GM12878 (cell line): Measurements from ENCODE around the gene MDM4. TPM values are rescaled to one million over a fixed set of nuclear protein-coding genes. Genes with fewer than 3 reads are reported as not detected.

ENCODE experiments used
- ATF2 ChIP-seq: IDR thresholded peaks from 2 replicates; pipeline ENCODE4 v1.6.1; 2012; ENCODE audit warnings: low read length, inconsistent platforms
- IKZF1 ChIP-seq: fragments of 450-650 bp; conservative IDR thresholded peaks from 2 replicates; pipeline ENCODE4 v1.6.1; 2017; ENCODE audit warnings: antibody characterized with exemption, mild to moderate bottlenecking
- LARP7 ChIP-seq: fragments of 450-650 bp; IDR thresholded peaks from 2 replicates; pipeline ENCODE4 v1.6.1; 2017; ENCODE audit warnings: mild to moderate bottlenecking
- MEF2A ChIP-seq: IDR thresholded peaks from 2 replicates; pipeline ENCODE4 v1.6.1; 2011; ENCODE audit warnings: low read depth, mild to moderate bottlenecking, low read length, moderate library complexity; ENCODE audit not compliant: insufficient read depth
- MTA2 ChIP-seq: fragments of 450-650 bp; IDR thresholded peaks from 2 replicates; pipeline ENCODE4 v1.6.1; 2016; ENCODE audit warnings: low read depth, mild to moderate bottlenecking, moderate library complexity
- NFIC ChIP-seq: IDR thresholded peaks from 2 replicates; pipeline ENCODE4 v1.6.1; 2012; ENCODE audit warnings: low read depth, mild to moderate bottlenecking, inconsistent platforms, low read length, moderate library complexity
- PAX5 ChIP-seq: IDR thresholded peaks from 2 replicates; pipeline ENCODE4 v1.6.1; 2011; ENCODE audit warnings: low read depth, low read length, borderline replicate concordance
- RAD51 ChIP-seq: fragments of 450-650 bp; IDR thresholded peaks from 2 replicates; pipeline ENCODE4 v1.6.1; 2016; ENCODE audit warnings: moderate library complexity, mild to moderate bottlenecking, inconsistent platforms
- TCF12 ChIP-seq: IDR thresholded peaks from 2 replicates; pipeline ENCODE4 v1.6.1; 2011; ENCODE audit warnings: low read depth, mild to moderate bottlenecking, low read length
- WRNIP1 ChIP-seq: IDR thresholded peaks from 2 replicates; pipeline ENCODE4 v1.6.1; 2011; ENCODE audit warnings: low read depth, low read length, improper control_type of control experiment, borderline replicate concordance
- polyA plus RNA-seq, 11 experiments: library from polyadenylated mRNA; depleted of rRNA in 4 of 11; unstranded in 6 of 11; stranded (reverse) in 5 of 11; fragments of >200 nt; fragmentation: Nextera tagmentation in 4 of 11; fragmentation: Illumina TruSeq in 1 of 11; extraction: Ambion mirVana in 4 of 11; extraction: Trizol in 1 of 11; gene quantifications; 1 replicate in 1 of 11; 2 replicates in 10 of 11; pipeline versions ENCODE4 v1.2.1 to v1.2.3, GENCODE V29; 2011 to 2016; ENCODE audit warnings: inconsistent platforms in 2 of 11, missing spikeins in 2 of 11, low read depth in 1 of 11
- total RNA-seq, 4 experiments: library from RNA; depleted of rRNA in 3 of 4; stranded (reverse); fragments of >200 nt in 3 of 4; fragmentation: Illumina TruSeq in 1 of 4; extraction: Trizol in 1 of 4; gene quantifications; 2 replicates each; pipeline versions ENCODE4 v1.2.1 to v1.2.3, GENCODE V29; 2013 to 2021
- TF ChIP-seq, protein P1 (sequence below): fragments of 450-650 bp; IDR thresholded peaks from 2 replicates; pipeline ENCODE4 v1.6.1; 2017; ENCODE audit warnings: mild to moderate bottlenecking, moderate library complexity
- TF ChIP-seq, protein P2 (sequence below): IDR thresholded peaks from 2 replicates; pipeline ENCODE4 v1.6.1; 2012; ENCODE audit warnings: improper control_type of control experiment, low read depth, low read length; ENCODE audit not compliant: insufficient replicate concordance
- TF ChIP-seq, protein P3 (sequence below): fragments of 450-650 bp; IDR thresholded peaks from 2 replicates; pipeline ENCODE4 v1.6.1; 2017; ENCODE audit warnings: low read depth, mild to moderate bottlenecking, moderate library complexity

The MDM4 gene
- total and polyA plus RNA-seq, 10 of the 15 experiments (the other 5 are each of a cell fraction or from before 2014, with no cell fraction given), result 2.5 to 74.4 (median 22.7) TPM

DNA sequence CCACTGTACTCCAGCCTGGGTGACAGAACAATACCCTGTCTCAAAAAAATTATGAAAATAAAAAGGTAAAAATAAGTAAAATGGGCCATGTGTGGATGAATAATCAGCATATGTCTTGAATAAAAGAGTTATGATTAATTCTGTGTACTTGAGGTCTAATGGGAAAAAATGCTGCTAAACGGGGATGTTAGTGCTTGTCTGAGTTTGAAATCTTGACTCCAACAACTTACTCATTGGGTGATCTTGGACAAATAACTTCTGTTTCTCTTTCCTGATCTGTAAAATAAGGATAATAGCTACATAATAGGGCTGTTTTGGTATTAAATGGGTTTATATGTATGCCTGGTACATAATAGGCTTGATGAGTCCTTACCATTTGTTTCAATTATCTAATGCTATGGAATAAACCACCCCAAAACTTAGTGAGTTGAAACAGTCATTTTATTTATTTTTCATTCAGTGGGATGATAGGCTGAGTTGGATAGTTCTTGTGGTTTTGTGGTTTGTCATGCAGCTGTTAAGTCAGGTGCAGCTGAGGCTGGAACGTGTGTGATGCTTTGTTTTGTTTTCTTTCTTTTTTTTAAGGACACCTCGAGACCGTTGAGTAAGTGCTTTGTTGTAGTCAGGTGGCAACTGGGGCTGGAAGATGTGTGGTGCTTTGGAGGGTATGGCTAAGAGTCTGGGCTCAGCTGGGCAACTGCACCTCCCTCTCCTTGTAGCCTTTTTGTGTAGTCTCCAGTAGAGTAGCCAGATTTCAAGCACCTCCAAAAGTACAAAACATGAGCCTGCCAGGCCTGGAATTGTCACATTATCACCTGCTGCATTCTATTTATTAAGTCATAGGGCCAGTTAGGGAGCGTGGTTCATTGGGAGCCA lies 4.9 kb downstream of the MDM4 start (continued):
- 0 out of 2 replicates have a peak, but pooled peaks have one; percentile 30 for TF ChIP-seq MEF2A
- peak; percentile 89 for TF ChIP-seq RAD51
- no peak for TF ChIP-seq LARP7
- TF ChIP-seq NFIC, result peak; percentile 74; the same call in 1 of the 2 replicates
- peak; percentile 95 for TF ChIP-seq TCF12
- TF ChIP-seq PAX5, result peak; percentile 35; the same call in 1 of the 2 replicates
- TF ChIP-seq ATF2, result peak; percentile 62; the same call in 1 of the 2 replicates
- TF ChIP-seq MTA2, result peak; percentile 82; the same call in 1 of the 2 replicates
- TF ChIP-seq WRNIP1, result 0 out of 2 replicates have a peak, but pooled peaks have one; percentile 46
- peak; percentile 78 for TF ChIP-seq IKZF1
- TF ChIP-seq, protein P1, sequence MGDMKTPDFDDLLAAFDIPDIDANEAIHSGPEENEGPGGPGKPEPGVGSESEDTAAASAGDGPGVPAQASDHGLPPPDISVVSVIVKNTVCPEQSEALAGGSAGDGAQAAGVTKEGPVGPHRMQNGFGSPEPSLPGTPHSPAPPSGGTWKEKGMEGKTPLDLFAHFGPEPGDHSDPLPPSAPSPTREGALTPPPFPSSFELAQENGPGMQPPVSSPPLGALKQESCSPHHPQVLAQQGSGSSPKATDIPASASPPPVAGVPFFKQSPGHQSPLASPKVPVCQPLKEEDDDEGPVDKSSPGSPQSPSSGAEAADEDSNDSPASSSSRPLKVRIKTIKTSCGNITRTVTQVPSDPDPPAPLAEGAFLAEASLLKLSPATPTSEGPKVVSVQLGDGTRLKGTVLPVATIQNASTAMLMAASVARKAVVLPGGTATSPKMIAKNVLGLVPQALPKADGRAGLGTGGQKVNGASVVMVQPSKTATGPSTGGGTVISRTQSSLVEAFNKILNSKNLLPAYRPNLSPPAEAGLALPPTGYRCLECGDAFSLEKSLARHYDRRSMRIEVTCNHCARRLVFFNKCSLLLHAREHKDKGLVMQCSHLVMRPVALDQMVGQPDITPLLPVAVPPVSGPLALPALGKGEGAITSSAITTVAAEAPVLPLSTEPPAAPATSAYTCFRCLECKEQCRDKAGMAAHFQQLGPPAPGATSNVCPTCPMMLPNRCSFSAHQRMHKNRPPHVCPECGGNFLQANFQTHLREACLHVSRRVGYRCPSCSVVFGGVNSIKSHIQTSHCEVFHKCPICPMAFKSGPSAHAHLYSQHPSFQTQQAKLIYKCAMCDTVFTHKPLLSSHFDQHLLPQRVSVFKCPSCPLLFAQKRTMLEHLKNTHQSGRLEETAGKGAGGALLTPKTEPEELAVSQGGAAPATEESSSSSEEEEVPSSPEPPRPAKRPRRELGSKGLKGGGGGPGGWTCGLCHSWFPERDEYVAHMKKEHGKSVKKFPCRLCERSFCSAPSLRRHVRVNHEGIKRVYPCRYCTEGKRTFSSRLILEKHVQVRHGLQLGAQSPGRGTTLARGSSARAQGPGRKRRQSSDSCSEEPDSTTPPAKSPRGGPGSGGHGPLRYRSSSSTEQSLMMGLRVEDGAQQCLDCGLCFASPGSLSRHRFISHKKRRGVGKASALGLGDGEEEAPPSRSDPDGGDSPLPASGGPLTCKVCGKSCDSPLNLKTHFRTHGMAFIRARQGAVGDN, result 0 out of 2 replicates have a peak, but pooled peaks have one; percentile 30
- TF ChIP-seq, protein P2, sequence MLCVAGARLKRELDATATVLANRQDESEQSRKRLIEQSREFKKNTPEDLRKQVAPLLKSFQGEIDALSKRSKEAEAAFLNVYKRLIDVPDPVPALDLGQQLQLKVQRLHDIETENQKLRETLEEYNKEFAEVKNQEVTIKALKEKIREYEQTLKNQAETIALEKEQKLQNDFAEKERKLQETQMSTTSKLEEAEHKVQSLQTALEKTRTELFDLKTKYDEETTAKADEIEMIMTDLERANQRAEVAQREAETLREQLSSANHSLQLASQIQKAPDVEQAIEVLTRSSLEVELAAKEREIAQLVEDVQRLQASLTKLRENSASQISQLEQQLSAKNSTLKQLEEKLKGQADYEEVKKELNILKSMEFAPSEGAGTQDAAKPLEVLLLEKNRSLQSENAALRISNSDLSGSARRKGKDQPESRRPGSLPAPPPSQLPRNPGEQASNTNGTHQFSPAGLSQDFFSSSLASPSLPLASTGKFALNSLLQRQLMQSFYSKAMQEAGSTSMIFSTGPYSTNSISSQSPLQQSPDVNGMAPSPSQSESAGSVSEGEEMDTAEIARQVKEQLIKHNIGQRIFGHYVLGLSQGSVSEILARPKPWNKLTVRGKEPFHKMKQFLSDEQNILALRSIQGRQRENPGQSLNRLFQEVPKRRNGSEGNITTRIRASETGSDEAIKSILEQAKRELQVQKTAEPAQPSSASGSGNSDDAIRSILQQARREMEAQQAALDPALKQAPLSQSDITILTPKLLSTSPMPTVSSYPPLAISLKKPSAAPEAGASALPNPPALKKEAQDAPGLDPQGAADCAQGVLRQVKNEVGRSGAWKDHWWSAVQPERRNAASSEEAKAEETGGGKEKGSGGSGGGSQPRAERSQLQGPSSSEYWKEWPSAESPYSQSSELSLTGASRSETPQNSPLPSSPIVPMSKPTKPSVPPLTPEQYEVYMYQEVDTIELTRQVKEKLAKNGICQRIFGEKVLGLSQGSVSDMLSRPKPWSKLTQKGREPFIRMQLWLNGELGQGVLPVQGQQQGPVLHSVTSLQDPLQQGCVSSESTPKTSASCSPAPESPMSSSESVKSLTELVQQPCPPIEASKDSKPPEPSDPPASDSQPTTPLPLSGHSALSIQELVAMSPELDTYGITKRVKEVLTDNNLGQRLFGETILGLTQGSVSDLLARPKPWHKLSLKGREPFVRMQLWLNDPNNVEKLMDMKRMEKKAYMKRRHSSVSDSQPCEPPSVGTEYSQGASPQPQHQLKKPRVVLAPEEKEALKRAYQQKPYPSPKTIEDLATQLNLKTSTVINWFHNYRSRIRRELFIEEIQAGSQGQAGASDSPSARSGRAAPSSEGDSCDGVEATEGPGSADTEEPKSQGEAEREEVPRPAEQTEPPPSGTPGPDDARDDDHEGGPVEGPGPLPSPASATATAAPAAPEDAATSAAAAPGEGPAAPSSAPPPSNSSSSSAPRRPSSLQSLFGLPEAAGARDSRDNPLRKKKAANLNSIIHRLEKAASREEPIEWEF, result no peak
- TF ChIP-seq, protein P3, sequence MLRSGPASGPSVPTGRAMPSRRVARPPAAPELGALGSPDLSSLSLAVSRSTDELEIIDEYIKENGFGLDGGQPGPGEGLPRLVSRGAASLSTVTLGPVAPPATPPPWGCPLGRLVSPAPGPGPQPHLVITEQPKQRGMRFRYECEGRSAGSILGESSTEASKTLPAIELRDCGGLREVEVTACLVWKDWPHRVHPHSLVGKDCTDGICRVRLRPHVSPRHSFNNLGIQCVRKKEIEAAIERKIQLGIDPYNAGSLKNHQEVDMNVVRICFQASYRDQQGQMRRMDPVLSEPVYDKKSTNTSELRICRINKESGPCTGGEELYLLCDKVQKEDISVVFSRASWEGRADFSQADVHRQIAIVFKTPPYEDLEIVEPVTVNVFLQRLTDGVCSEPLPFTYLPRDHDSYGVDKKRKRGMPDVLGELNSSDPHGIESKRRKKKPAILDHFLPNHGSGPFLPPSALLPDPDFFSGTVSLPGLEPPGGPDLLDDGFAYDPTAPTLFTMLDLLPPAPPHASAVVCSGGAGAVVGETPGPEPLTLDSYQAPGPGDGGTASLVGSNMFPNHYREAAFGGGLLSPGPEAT, result peak; percentile 91
- TF ChIP-seq, all 136 proteins: peak for 38
